GDM1 (cell line): ENCODE results near the gene ZMPSTE24.
"Not testable (repeated sequence)": the region's sequence is repeated elsewhere in the genome, so short reads cannot be mapped to it uniquely, and the experiment has no call there.

Experiments
- DNase-seq: peaks from one replicate; lab custom pipeline; 2025; lab: John Stamatoyannopoulos, UW

Gene ZMPSTE24

GRCh38 chr1:40318970-40319621 is 61.1 kb downstream of the ZMPSTE24 start:
- DNase-seq, result no peak

GRCh38 chr1:40331403-40331802 is 73.4 kb downstream of the ZMPSTE24 start:
- DNase-seq, result not testable (repeated sequence)

DNA sequence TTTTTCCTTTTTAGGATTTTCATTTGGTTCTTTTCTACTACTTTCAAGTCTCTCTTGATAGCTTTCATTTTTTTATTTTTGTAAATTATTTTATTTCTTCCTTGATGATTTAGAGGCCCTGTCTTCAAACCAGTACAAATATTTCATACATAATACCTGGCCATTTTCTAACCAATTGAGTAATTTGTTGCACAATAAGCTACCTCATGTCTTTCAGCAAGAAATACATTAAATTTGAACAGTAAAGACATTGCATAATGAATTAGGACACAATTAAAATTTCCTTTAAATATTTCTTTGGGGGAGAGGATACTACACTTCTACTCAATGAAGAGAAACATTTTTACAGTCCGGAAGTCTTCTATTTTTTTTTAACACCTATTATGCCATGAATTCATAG is 74.7 kb downstream of the ZMPSTE24 start:
- no peak for DNase-seq

GRCh38 chr1:40337443-40337842 is 79.4 kb downstream of the ZMPSTE24 start:
- no peak for DNase-seq

DNA sequence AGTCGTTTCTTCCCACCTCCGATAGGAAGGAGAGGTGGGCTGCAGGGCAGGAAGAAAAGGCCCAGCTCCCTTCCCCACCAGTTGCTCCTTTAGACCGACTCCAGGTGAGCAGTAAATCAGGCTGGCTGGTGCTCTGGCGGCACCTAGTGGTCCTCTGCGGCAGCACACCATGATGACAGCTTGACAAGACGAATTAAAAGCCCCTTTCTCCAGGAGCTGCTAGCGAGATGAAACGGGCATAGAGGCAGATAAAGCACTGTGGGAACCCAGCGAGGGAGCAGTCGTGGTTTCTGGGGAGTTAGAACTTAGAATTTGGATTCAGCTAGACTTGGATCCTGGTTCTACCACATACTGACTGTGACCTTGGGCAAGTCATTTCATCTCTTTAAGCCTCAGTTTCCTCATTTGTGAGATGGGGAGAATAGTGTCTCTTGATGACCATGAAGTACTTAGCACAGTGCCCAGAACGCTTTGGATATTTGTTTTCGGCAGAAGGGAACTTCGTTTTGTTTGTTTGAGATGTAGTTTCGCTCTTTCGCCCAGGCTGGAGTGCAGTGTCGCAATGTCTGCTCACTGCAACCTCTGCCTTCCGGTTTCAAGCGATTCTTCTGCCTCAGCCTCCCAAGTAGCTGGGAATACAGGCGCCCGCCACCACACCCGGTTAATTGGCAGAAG is 80.8 kb downstream of the ZMPSTE24 start:
- DNase-seq, result peak; percentile 76

DNA sequence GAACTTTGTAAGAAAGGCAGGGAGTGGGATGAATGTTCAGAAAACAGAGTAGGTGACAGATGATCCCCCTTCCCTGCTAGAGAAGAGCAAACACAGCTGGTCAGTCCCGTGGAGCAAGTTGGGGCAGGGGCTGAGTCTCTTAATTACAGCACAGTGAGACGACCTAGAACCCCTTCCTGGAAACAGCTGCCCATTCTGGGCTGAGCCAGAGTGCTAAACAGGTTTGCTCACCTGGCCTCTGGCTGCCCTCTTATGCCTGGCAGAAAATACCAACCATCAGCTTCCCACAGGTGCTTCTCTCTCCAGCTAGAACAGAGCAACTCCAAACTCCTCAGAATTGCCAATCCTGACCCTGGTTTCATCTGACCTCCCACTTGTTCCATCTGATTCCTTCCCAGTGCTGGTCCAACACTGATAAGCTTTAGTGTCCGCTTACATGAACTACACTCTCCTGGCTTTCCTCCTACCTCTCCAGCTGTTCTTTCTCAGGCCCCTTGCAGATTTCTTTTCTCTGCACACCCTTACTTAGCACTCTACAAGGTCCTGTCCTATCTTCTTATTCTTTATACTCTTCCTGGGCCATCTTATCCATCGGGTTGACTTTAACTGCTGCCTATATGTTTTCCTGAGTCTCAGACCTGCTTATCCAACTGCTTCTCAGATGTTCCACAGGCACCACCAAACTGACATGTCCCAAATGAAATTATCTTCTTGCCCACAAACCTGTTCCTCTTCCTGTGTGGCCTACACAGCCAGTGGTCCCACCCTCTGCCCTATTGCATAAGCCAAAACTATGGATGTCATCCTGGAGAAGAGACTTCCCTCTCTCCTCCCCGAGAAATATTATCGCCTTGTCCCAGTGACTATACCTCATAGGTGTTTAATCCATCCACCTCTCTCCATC is 81.6 kb downstream of the ZMPSTE24 start:
- no peak for DNase-seq

- no peak for DNase-seq
Measured at GRCh38 chr1:40341491-40342380, 83.7 kb downstream of the ZMPSTE24 start.

DNA sequence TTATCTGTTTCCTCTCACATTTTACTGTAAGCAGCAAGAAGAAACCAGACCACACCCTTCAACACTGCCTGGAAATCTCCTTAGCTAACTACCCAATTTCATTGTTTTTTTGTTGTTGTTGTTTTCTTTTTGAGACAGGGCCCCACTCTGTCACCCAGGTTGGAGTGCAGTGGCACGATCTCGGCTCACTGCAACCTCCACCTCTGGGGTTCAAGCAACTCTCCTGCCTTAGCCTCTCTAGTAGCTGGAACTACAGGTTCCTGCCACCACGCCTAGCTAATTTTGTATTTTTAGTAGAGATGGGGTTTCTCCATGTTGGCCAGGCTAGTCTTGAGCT is 84.3 kb downstream of the ZMPSTE24 start:
- DNase-seq, result not testable (repeated sequence)
